GM12878 (cell line): Measurements from ENCODE around the gene ITPKB. TPM values are rescaled to one million over a fixed set of nuclear protein-coding genes. Genes with fewer than 3 reads are reported as not detected.

Source experiments
- ATAC-seq: fragments of 200-7000 bp; cut with Tn5 transposase; 3 replicates; pipeline ENCODE4 v1.9.1; 2020; ENCODE audit warnings: mild to moderate bottlenecking, moderate library complexity
- BruUV-seq: library from RNA; stranded (reverse); fragments of 400-500 nt; replicated peaks from 2 replicates; lab custom pipeline; 2021; lab: Mats Ljungman, UMichigan
- CTCF ChIA-PET: fragments of 300-600 bp; sonication (Branson Sonifier 250); formaldehyde crosslinking; extraction: SDS; loops from one replicate; lab custom pipeline; 2021; ENCODE audit warnings: inconsistent platforms; lab: Yijun Ruan, JAX
- POLR2A ChIA-PET: fragments of 350-600 bp; formaldehyde crosslinking; extraction: SDS; loops from one replicate; lab custom pipeline; 2021; ENCODE audit warnings: inconsistent platforms; lab: Charles Lee
- RAD21 ChIA-PET: fragments of 300-600 bp; sonication (Branson Sonifier 250); formaldehyde crosslinking; loops from one replicate; lab custom pipeline; 2023; ENCODE audit warnings: antibody characterized with exemption; ENCODE audit not compliant: unreplicated experiment; lab: Charles Lee
- SMC1A ChIA-PET: fragments of 300-600 bp; sonication (Branson Sonifier 250); formaldehyde crosslinking; loops from one replicate; lab custom pipeline; 2023; ENCODE audit not compliant: unreplicated experiment, uncharacterized antibody; lab: Charles Lee
- DNase-seq: peaks from one replicate; pipeline ENCODE4 v3.0.0-alpha.2; 2011; ENCODE audit warnings: low read depth, low spot score
- FAIRE-seq: peaks from 3 replicates; lab custom pipeline; 2011; peaks lifted over from hg19 to GRCh38; lab: Jason Lieb, UNC
- H2AFZ ChIP-seq: 2 replicates; pipeline ENCODE4 v1.6.0; 2011; ENCODE audit warnings: low read depth, low read length, control low read depth; ENCODE audit not compliant: control insufficient read depth
- H3K27ac ChIP-seq: 2 replicates; pipeline ENCODE4 v1.5.1; 2011; ENCODE audit warnings: control low read depth; ENCODE audit not compliant: control insufficient read depth, insufficient read depth
- H3K27me3 ChIP-seq, 2 experiments: replicated peaks in 1 of 2; 2 replicates each; pipeline versions ENCODE4 v1.6.0 to v1.6.1; 2011; ENCODE audit warnings: low read length in 1 of 2; ENCODE audit not compliant: control insufficient read depth in 2 of 2, insufficient read depth in 2 of 2
- H3K36me3 ChIP-seq, 2 experiments: 2 replicates each; pipeline ENCODE4 v1.5.1; 2011; ENCODE audit warnings: low read length in 1 of 2; ENCODE audit not compliant: control insufficient read depth in 2 of 2, insufficient read depth in 2 of 2
- H3K4me1 ChIP-seq: 2 replicates; pipeline ENCODE4 v1.6.1; 2011; ENCODE audit warnings: mild to moderate bottlenecking, low read length, moderate library complexity, mixed read lengths; ENCODE audit not compliant: control insufficient read depth, insufficient read depth
- H3K4me2 ChIP-seq: 2 replicates; pipeline ENCODE4 v1.6.0; 2011; ENCODE audit warnings: control low read depth; ENCODE audit not compliant: control insufficient read depth, insufficient read depth
- H3K4me3 ChIP-seq: fragments of 200-600 bp; sonication (generic); 2 replicates; pipeline ENCODE4 v1.5.1; 2016
- H3K79me2 ChIP-seq: 2 replicates; pipeline ENCODE4 v1.6.0; 2011; ENCODE audit warnings: low read length; ENCODE audit not compliant: control insufficient read depth, insufficient read depth
- H3K9ac ChIP-seq: 2 replicates; pipeline ENCODE4 v1.8.0; 2011; ENCODE audit warnings: low read length, control low read depth, mixed read lengths; ENCODE audit not compliant: control insufficient read depth, insufficient read depth
- H3K9me3 ChIP-seq: replicated peaks from 3 replicates; pipeline ENCODE4 v1.5.1; 2011; ENCODE audit warnings: mild to moderate bottlenecking, low read length; ENCODE audit not compliant: control insufficient read depth, insufficient read depth
- H4K20me1 ChIP-seq: 2 replicates; pipeline ENCODE4 v1.6.0; 2011; ENCODE audit not compliant: control insufficient read depth, insufficient read depth
- BMI1 ChIP-seq: fragments of 450-650 bp; IDR thresholded peaks from 2 replicates; pipeline ENCODE4 v1.6.1; 2016; ENCODE audit warnings: mild to moderate bottlenecking, moderate library complexity, borderline replicate concordance
- CBFB ChIP-seq: IDR thresholded peaks from 2 replicates; pipeline ENCODE4 v1.6.1; 2016; ENCODE audit warnings: antibody characterized with exemption, low read depth
- CEBPB ChIP-seq, 2 experiments: fragments of 150-350 bp in 1 of 2; IDR thresholded peaks; 2 replicates each; pipeline ENCODE4 v1.6.1; 2012 to 2014; ENCODE audit warnings: low read depth in 2 of 2, low read length in 2 of 2, borderline replicate concordance in 1 of 2, inconsistent platforms in 1 of 2
- CHD2 ChIP-seq: IDR thresholded peaks from 2 replicates; pipeline ENCODE4 v1.6.1; 2011; ENCODE audit warnings: low read depth, low read length, improper control_type of control experiment, borderline replicate concordance
- FOS ChIP-seq: IDR thresholded peaks from 3 replicates; pipeline ENCODE4 v1.6.1; 2011; ENCODE audit warnings: borderline replicate concordance; ENCODE audit not compliant: insufficient read length; ENCODE audit errors: extremely low read depth
- KAT2A ChIP-seq: conservative IDR thresholded peaks from 2 replicates; pipeline ENCODE4 v1.6.1; 2011; ENCODE audit warnings: low read depth, low read length; ENCODE audit not compliant: control insufficient read depth
- NR2C1 ChIP-seq: fragments of 450-650 bp; IDR thresholded peaks from 2 replicates; pipeline ENCODE4 v1.6.1; 2017; ENCODE audit warnings: antibody characterized with exemption, mild to moderate bottlenecking, moderate library complexity
- NRF1 ChIP-seq: conservative IDR thresholded peaks from 2 replicates; pipeline ENCODE4 v1.6.1; 2011; ENCODE audit warnings: mild to moderate bottlenecking, low read depth, low read length, improper control_type of control experiment
- POU2F2 ChIP-seq: IDR thresholded peaks from 3 replicates; pipeline ENCODE4 v1.6.1; 2011; ENCODE audit warnings: low read depth, mild to moderate bottlenecking, low read length, borderline replicate concordance
- RAD21 ChIP-seq: IDR thresholded peaks from 2 replicates; pipeline ENCODE4 v1.6.1; 2011; ENCODE audit warnings: mild to moderate bottlenecking, low read depth, low read length, moderate library complexity; ENCODE audit not compliant: insufficient read depth
- STAT1 ChIP-seq: fragments of 450-650 bp; conservative IDR thresholded peaks from 2 replicates; pipeline ENCODE4 v1.6.1; 2014; ENCODE audit warnings: antibody characterized with exemption, mild to moderate bottlenecking
- WGBS: methylation state at CpG from one replicate; pipeline ENCODE4 v1.1.6; 2016; ENCODE audit warnings: low lambda C conversion rate; ENCODE audit not compliant: insufficient replicate concordance, insufficient coverage; ENCODE audit errors: missing lambda C conversion rate; 5-methylcytosine and 5-hydroxymethylcytosine counted together
- in situ Hi-C: fragments of 300-500 bp; cut with MboI; formaldehyde crosslinking; loops from 9 replicates; pipeline ENCODE4 v1.14.3; 2018; ENCODE audit warnings: mixed read lengths
- intact Hi-C: fragments of 100-400 bp; cut with micrococcal nuclease; formaldehyde crosslinking; loops from one replicate; pipeline ENCODE4 v1.14.2; 2022; ENCODE audit not compliant: unreplicated experiment
- polyA plus RNA-seq, 11 experiments: library from polyadenylated mRNA; depleted of rRNA in 4 of 11; unstranded in 6 of 11; stranded (reverse) in 5 of 11; fragments of >200 nt; fragmentation: Nextera tagmentation in 4 of 11; fragmentation: Illumina TruSeq in 1 of 11; extraction: Ambion mirVana in 4 of 11; extraction: Trizol in 1 of 11; gene quantifications; 1 replicate in 1 of 11; 2 replicates in 10 of 11; pipeline versions ENCODE4 v1.2.1 to v1.2.3, GENCODE V29; 2011 to 2016; ENCODE audit warnings: inconsistent platforms in 2 of 11, missing spikeins in 2 of 11, low read depth in 1 of 11
- total RNA-seq, 4 experiments: library from RNA; depleted of rRNA in 3 of 4; stranded (reverse); fragments of >200 nt in 3 of 4; fragmentation: Illumina TruSeq in 1 of 4; extraction: Trizol in 1 of 4; gene quantifications; 2 replicates each; pipeline versions ENCODE4 v1.2.1 to v1.2.3, GENCODE V29; 2013 to 2021
- TF ChIP-seq, protein P1 (sequence below): fragments of 450-650 bp; IDR thresholded peaks from 2 replicates; pipeline ENCODE4 v1.6.1; 2014; ENCODE audit warnings: mild to moderate bottlenecking
- TF ChIP-seq, protein P2 (sequence below): fragments of 450-650 bp; IDR thresholded peaks from 2 replicates; pipeline ENCODE4 v1.6.1; 2017; ENCODE audit warnings: mild to moderate bottlenecking, moderate library complexity

The ITPKB gene
- total and polyA plus RNA-seq, 10 of the 15 experiments (the other 5 are each of a cell fraction or from before 2014, with no cell fraction given) = 1.3 to 38.7 (median 12.9) TPM

DNA sequence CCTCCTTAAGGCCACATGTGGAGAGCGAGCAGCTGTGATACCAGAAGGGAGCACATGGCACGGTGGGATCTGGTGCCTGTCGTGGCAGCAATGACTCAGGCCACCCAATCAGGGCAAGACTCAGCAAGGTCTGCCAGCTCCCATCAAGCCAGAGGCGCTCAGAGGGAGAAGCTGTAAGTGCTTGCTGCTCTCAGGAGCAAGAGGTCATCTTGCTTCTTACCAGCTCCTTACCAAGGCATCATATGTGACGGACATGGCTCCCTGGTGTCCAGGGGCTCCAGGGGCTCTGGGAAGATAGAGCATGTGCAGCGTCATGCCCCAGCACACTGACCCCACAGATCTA, 72.9 kb downstream of the ITPKB start:
- no peak overlapping the region for H3K4me3 ChIP-seq
- peaks cover 3% of the 10 kb centered on the region; the same call in 1 of the 2 replicates for H4K20me1 ChIP-seq
- DNase-seq (no peak), ATAC-seq (no peak)
- H3K9me3 ChIP-seq = no peaks in the 10 kb centered on the region
- in situ Hi-C loops = no loop called here
- peaks cover 39% of the 10 kb centered on the region for H3K4me1 ChIP-seq
- POLR2A ChIA-PET = no interaction called here
- SMC1A ChIA-PET = no interaction called here
- H3K27me3 ChIP-seq = no peaks in the 10 kb centered on the region
- no peak overlapping the region for H3K4me2 ChIP-seq
- H3K9ac ChIP-seq = no peak overlapping the region
- peaks cover 27% of the 10 kb centered on the region for H3K79me2 ChIP-seq
- TF ChIP-seq NRF1 (no peak), BMI1 (no peak), CEBPB (IDR thresholded peaks at IDR 0.05; ENCODE audit: borderline replicate concordance in 1 of 2, low read depth in 2 of 2, low read length in 2 of 2) (no peak), CHD2 (no peak), CBFB (no peak), KAT2A (no peak), FOS (no peak), STAT1 (no peak), NR2C1 (no peak), POU2F2 (no peak), RAD21 (no peak)
- TF ChIP-seq, protein P1, sequence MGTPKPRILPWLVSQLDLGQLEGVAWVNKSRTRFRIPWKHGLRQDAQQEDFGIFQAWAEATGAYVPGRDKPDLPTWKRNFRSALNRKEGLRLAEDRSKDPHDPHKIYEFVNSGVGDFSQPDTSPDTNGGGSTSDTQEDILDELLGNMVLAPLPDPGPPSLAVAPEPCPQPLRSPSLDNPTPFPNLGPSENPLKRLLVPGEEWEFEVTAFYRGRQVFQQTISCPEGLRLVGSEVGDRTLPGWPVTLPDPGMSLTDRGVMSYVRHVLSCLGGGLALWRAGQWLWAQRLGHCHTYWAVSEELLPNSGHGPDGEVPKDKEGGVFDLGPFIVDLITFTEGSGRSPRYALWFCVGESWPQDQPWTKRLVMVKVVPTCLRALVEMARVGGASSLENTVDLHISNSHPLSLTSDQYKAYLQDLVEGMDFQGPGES = no peak
- TF ChIP-seq, protein P2, sequence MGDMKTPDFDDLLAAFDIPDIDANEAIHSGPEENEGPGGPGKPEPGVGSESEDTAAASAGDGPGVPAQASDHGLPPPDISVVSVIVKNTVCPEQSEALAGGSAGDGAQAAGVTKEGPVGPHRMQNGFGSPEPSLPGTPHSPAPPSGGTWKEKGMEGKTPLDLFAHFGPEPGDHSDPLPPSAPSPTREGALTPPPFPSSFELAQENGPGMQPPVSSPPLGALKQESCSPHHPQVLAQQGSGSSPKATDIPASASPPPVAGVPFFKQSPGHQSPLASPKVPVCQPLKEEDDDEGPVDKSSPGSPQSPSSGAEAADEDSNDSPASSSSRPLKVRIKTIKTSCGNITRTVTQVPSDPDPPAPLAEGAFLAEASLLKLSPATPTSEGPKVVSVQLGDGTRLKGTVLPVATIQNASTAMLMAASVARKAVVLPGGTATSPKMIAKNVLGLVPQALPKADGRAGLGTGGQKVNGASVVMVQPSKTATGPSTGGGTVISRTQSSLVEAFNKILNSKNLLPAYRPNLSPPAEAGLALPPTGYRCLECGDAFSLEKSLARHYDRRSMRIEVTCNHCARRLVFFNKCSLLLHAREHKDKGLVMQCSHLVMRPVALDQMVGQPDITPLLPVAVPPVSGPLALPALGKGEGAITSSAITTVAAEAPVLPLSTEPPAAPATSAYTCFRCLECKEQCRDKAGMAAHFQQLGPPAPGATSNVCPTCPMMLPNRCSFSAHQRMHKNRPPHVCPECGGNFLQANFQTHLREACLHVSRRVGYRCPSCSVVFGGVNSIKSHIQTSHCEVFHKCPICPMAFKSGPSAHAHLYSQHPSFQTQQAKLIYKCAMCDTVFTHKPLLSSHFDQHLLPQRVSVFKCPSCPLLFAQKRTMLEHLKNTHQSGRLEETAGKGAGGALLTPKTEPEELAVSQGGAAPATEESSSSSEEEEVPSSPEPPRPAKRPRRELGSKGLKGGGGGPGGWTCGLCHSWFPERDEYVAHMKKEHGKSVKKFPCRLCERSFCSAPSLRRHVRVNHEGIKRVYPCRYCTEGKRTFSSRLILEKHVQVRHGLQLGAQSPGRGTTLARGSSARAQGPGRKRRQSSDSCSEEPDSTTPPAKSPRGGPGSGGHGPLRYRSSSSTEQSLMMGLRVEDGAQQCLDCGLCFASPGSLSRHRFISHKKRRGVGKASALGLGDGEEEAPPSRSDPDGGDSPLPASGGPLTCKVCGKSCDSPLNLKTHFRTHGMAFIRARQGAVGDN = no peak
- TF ChIP-seq, all 136 proteins: peak for 0
- ChIA-PET RAD21 (no interaction called here), CTCF (no interaction called here)
- H2AFZ ChIP-seq = no peak overlapping the region
- no TSS peak for BruUV-seq
- WGBS = 57% methylated on average over 6 of the region's 6 CpGs
- H3K36me3 ChIP-seq = peaks cover under 1 to 4% of the 10 kb centered on the region in 2 experiments; a peak in 1 of 4 replicates
- intact Hi-C loops = no loop called here
- FAIRE-seq = no peak
- H3K27ac ChIP-seq = no peak overlapping the region
